ENCODE results near the gene SLC37A1.
"Not testable (repeated sequence)": the region's sequence is repeated elsewhere in the genome, so short reads cannot be mapped to it uniquely, and the experiment has no call there.

The SLC37A1 gene

GRCh38 chr21:42513151-42513984, at the start of gene SLC37A1:
Gene SLC37A1, plus strand, starts transcription at chr21:42513852. Its CDS starts 4,603 bp downstream, at chr21:42518455.
- DNase-seq, result no peak

- DNase-seq, result no peak
Measured at GRCh38 chr21:42463861-42464515, 49.7 kb upstream of the SLC37A1 start.

- no peak for DNase-seq
Measured at GRCh38 chr21:42465008-42465802, 48.4 kb upstream of the SLC37A1 start.

- no peak for DNase-seq
Measured at GRCh38 chr21:42465803-42466127, 47.9 kb upstream of the SLC37A1 start.

GRCh38 chr21:42466700-42467099, 47.0 kb upstream of the SLC37A1 start:
- no peak for DNase-seq

- no peak for DNase-seq
Measured at GRCh38 chr21:42467140-42467983, 46.3 kb upstream of the SLC37A1 start.

- DNase-seq, result no peak
Measured at GRCh38 chr21:42468491-42469131, 45.0 kb upstream of the SLC37A1 start.

- no peak for DNase-seq
Measured at GRCh38 chr21:42469272-42469671, 44.4 kb upstream of the SLC37A1 start.

GRCh38 chr21:42469726-42470125, 43.9 kb upstream of the SLC37A1 start:
- not testable (repeated sequence) for DNase-seq

- DNase-seq, result no peak
Measured at GRCh38 chr21:42471206-42471605, 42.4 kb upstream of the SLC37A1 start.

GRCh38 chr21:42471716-42472330, 41.8 kb upstream of the SLC37A1 start:
- DNase-seq, result no peak

- no peak for DNase-seq
Measured at GRCh38 chr21:42472521-42472920, 41.1 kb upstream of the SLC37A1 start.

- DNase-seq, result no peak
Measured at GRCh38 chr21:42473498-42474042, 40.1 kb upstream of the SLC37A1 start.

GRCh38 chr21:42474043-42474831, 39.4 kb upstream of the SLC37A1 start:
- DNase-seq, result no peak

GRCh38 chr21:42475036-42475435, 38.6 kb upstream of the SLC37A1 start:
- no peak for DNase-seq

- no peak for DNase-seq
Measured at GRCh38 chr21:42475526-42476387, 37.9 kb upstream of the SLC37A1 start.

GRCh38 chr21:42476388-42477331, 37.0 kb upstream of the SLC37A1 start:
- DNase-seq, result no peak

GRCh38 chr21:42478504-42478903, 35.1 kb upstream of the SLC37A1 start:
- no peak for DNase-seq

Data from NCI-H1105 treated with DMSO at 0.1 percent for 48 hours (cell line).